ENCODE results near the gene RNF220.

DNA sequence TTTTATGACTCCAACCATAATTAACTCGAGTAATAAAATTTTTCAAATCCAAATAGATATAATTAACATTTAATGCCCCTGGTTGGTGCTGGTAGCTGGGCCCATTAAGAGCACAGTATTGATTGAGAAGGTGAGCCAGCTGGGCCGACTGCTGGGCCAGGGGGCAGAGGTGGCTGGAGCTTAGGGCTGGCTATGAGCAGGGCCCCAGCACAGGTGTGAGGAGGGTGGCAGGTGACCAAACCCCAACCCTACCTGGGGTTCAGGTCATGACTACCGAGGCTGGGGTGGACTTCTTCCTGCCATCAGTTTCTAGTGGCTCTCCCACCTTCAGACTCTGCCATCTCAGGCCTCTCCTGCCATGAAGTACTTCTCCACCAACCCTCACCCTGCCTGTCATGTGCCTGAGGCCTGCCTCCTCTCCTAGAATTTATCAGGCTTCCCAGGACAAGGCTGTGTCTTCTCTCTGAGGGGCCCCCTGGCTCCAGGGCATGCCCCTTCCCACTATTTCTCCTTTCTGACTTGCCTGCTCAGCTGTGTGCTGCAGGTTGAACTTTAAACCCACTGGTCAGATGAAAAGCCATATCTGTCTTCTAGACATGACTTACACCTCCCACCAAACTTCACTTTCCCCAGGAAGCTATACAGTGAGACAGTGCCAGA lies 183.6 kb downstream of the RNF220 start:
- TF ChIP-seq EZH2phosphoT487 (IDR thresholded peaks at IDR 0.05; ENCODE audit: insufficient read depth, low read depth) (no peak), EZH2 (IDR thresholded peaks at IDR 0.05; ENCODE audit: insufficient read depth, poor library complexity, severe bottlenecking) (no peak)
